Measurements from ENCODE around the gene COL20A1. TPM values are rescaled to one million over a fixed set of nuclear protein-coding genes. Genes with fewer than 3 reads are reported as not detected.

Gene COL20A1
- total and polyA plus RNA-seq, 10 donors: 0.12 to 2.1 (median 0.60) TPM; not detected in 2

DNA sequence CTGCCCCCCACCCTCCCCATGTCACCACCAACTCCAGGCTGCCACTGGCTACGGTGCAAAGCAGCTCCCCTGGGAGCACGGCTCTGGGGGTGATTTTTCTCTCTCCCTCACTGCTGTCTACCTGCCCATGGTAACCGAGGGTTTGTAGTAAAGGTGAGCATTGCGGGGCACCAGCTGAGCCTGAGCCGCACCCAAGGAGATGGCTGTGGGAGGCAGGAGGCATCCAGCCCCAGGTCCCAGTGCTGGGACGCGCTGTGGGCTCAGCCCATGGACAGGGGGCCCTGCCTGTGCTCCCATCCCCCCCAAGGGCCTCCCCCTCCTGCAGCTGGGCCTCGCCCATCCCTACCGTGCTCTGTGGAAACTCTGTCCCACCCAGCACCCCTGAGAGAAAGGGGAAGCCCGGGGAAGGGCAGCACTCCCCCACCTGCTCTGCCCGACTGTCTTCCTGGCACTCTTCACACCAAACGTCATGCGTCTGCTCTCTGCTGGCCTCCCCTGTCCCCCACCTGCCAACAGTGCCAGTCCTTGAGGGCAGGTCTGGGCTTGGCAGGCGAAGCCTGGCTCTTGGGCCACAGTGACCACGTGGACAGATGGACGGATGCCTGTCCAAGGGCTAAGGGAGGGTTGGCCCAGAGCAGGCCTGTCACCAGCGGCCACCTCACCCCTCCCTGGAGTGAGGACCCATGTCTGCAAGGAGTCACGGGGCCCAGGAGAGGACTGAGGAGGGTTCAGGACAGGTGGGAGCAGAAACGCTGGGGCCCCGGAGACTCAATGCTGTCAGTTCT lies 72.0 kb downstream of the COL20A1 start:
- peaks cover 0 to 30% (median 10%) of the 10 kb centered on the region in 6 donors for H3K4me1 ChIP-seq
- intact Hi-C loops (cut with DNase I; ENCODE audit: low total_unique reads): no loop called here
- H3K4me3 ChIP-seq: no peak overlapping the region
- no peak for DNase-seq
- TF ChIP-seq POLR2A (IDR thresholded peaks at IDR 0.05) (no peak), POLR2AphosphoS5 (IDR thresholded peaks at IDR 0.05) (no peak)
- TF ChIP-seq, protein P1, sequence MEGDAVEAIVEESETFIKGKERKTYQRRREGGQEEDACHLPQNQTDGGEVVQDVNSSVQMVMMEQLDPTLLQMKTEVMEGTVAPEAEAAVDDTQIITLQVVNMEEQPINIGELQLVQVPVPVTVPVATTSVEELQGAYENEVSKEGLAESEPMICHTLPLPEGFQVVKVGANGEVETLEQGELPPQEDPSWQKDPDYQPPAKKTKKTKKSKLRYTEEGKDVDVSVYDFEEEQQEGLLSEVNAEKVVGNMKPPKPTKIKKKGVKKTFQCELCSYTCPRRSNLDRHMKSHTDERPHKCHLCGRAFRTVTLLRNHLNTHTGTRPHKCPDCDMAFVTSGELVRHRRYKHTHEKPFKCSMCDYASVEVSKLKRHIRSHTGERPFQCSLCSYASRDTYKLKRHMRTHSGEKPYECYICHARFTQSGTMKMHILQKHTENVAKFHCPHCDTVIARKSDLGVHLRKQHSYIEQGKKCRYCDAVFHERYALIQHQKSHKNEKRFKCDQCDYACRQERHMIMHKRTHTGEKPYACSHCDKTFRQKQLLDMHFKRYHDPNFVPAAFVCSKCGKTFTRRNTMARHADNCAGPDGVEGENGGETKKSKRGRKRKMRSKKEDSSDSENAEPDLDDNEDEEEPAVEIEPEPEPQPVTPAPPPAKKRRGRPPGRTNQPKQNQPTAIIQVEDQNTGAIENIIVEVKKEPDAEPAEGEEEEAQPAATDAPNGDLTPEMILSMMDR (IDR thresholded peaks at IDR 0.05 in 8 of 11, conservative IDR thresholded peaks at IDR 0.05 in 3 of 11): no peak
- peaks cover 4 to 87% (median 24%) of the 10 kb centered on the region in 7 donors for H3K27me3 ChIP-seq (replicated peaks in 1 of 7)
- 60 to 80% (median 72%) methylated on average over 8 to 20 of the region's 20 CpGs for WGBS, 5 donors
- no peaks in the 10 kb centered on the region for H3K9me3 ChIP-seq
- H3K27ac ChIP-seq: no peak overlapping the region
- no peaks in the 10 kb centered on the region for H3K36me3 ChIP-seq

DNA sequence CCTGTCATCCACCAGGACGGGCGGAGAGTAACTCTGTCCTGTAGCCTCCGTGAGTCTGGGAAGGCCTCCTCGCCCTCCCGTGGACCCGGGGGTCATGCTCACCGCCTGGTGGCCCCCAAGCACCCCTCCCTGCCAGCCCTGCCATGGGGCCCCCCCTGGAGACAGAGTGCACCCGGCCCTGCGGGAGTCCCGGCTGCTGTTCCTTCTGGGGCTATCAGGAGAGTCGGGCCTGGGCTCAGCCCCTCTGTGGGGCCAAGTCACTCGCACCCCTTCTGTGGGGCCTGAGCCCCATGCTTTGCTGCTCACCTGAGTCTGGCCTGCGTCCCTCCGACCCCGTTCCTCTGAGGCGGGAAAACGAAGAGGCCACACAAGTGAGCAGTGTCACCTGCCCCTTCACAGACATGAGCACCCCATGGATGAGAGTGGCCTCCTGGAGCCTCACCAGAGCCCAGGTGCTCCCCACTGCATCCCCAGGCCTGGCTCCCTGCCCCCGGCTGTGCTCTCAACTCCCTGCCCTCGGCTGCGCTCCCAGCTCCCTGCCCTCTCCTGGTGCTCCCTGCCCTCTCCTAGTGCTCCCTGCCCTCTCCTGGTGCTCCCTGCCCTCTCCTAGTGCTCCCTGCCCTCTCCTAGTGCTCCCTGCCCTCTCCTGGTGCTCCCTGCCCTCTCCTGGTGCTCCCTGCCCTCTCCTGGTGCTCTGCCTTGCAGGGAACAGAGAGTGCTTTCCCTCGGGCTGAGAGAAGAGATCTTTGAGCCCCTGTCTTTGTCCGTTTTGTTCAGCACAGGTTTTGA lies 72.8 kb downstream of the COL20A1 start:
- intact Hi-C loops (cut with DNase I; ENCODE audit: low total_unique reads): no loop called here
- no peak for TF ChIP-seq POLR2A (IDR thresholded peaks at IDR 0.05)
- no peak for TF ChIP-seq POLR2AphosphoS5 (IDR thresholded peaks at IDR 0.05)
- TF ChIP-seq, protein P1 (IDR thresholded peaks at IDR 0.05 in 8 of 11, conservative IDR thresholded peaks at IDR 0.05 in 3 of 11): no peak
- H3K36me3 ChIP-seq: no peaks in the 10 kb centered on the region
- H3K4me1 ChIP-seq: peaks cover 0 to 25% (median 2%) of the 10 kb centered on the region in 6 donors
- 83 to 90% (median 85%) methylated on average over 14 to 22 of the region's 22 CpGs for WGBS, 5 donors
- H3K27ac ChIP-seq: no peak overlapping the region
- peaks cover 0 to 87% (median 16%) of the 10 kb centered on the region in 7 donors for H3K27me3 ChIP-seq (replicated peaks in 1 of 7)
- no peak overlapping the region for H3K4me3 ChIP-seq
- DNase-seq: no peak
- H3K9me3 ChIP-seq: no peaks in the 10 kb centered on the region

DNA sequence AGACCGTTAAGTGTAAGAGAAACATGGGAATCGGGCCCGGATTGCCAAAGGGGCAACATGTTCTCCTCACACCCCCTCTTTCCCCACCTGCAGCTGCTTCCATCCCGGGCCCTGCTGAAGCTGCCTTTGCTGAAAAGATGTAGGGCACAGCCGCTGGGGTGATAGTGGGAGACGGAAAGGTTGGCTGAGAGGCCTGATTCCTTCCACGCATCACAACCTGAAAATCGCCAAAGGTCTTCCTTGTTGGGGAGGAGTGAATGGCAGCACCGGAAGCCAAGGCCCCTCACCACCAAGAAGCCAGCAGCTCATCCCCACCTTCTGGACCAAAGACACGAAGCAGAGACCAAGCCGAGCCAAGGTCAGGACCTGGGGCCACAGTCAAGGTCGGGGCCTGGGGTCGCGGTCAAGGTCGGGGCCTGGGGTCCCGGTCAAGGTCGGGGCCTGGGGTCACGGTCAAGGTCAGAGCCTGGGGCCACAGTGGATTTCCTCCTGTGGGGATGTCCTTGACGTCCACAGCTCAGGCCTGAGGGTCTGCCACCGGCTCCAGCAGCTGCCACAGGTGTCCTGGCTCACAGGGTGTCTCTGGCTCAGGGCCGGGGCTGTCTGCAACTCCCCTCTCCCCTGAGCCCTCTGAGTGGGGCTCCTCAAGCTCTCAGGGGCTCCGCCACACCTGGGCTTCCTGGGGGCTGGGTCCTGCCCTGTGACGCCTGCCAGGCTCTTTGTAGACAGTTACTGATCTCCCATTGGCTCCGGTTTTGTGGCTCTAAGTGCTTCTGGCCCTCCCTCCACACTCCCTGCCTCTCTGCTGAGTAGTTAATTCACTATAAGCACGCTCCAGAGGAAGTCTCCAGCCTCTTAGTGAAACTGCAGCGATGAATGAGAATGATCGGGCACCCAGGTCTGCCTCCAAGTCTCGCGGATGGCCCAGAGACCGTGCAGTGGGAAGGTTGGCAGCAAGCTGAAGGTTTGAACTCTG lies 73.7 kb downstream of the COL20A1 start:
- WGBS, 5 donors: 67 to 82% (median 74%) methylated on average over 23 to 30 of the region's 30 CpGs
- intact Hi-C loops (cut with DNase I; ENCODE audit: low total_unique reads): no loop called here
- Histone ChIP-seq H3K4me3 (no peak overlapping the region), H3K27me3 (replicated peaks in 1 of 7) (peaks cover 0 to 86% (median 8%) of the 10 kb centered on the region in 7 donors), H3K27ac (no peak overlapping the region), H3K4me1 (peaks cover 0 to 19% (median 0%) of the 10 kb centered on the region in 6 donors), H3K36me3 (no peaks in the 10 kb centered on the region), H3K9me3 (no peaks in the 10 kb centered on the region)
- TF ChIP-seq POLR2AphosphoS5 (IDR thresholded peaks at IDR 0.05) (no peak), POLR2A (IDR thresholded peaks at IDR 0.05) (no peak)
- TF ChIP-seq, protein P1 (IDR thresholded peaks at IDR 0.05 in 8 of 11, conservative IDR thresholded peaks at IDR 0.05 in 3 of 11): no peak
- DNase-seq: no peak

Measured in spleen (tissue), 11 donors.